Activated CD4-positive, CD25-positive, alpha-beta regulatory T cell treated with anti-CD3 and anti-CD28 coated beads, Interleukin-2, amount 50 U/mL, for 24 hours (primary cell): Measurements from ENCODE around the gene TPSD1.
"Not testable (repeated sequence)": the region's sequence is repeated elsewhere in the genome, so short reads cannot be mapped to it uniquely, and the experiment has no call there.

Experiments
- ATAC-seq, 2 donors: fragments of 150-1000 bp; cut with Tn5 transposase; one replicate each; pipeline ENCODE4 v1.10.0; 2021; ENCODE audit warnings: mild to moderate bottlenecking in 1 of 2, moderate library complexity in 1 of 2

TPSD1 gene

GRCh38 chr16:1220841-1221627 lies 34.8 kb upstream of the TPSD1 start:
- ATAC-seq = no peak

- no peak for ATAC-seq
Observed at GRCh38 chr16:1221628-1222552, 34.0 kb upstream of the TPSD1 start.

GRCh38 chr16:1222553-1223354 lies 33.1 kb upstream of the TPSD1 start:
- no peak for ATAC-seq

GRCh38 chr16:1223355-1224214 lies 32.3 kb upstream of the TPSD1 start:
- no peak for ATAC-seq

- ATAC-seq = no peak
Observed at GRCh38 chr16:1224558-1224957, 31.3 kb upstream of the TPSD1 start.

GRCh38 chr16:1225051-1225451 lies 30.8 kb upstream of the TPSD1 start, which contains the start of gene TPSG1:
Gene TPSG1 (minus strand): TSS chr16:1225268. CDS start chr16:1225252, 16 bp downstream.
- no peak for ATAC-seq

- not testable (repeated sequence) for ATAC-seq
Observed at GRCh38 chr16:1225728-1226311, 30.0 kb upstream of the TPSD1 start.

GRCh38 chr16:1226692-1227091 lies 29.2 kb upstream of the TPSD1 start:
- ATAC-seq = not testable (repeated sequence)

- ATAC-seq = not testable (repeated sequence)
Observed at GRCh38 chr16:1228227-1228626, 27.6 kb upstream of the TPSD1 start.

- not testable (repeated sequence) for ATAC-seq
Observed at GRCh38 chr16:1229476-1229875, 26.4 kb upstream of the TPSD1 start.

GRCh38 chr16:1230084-1230470 lies 25.8 kb upstream of the TPSD1 start, which contains the start of gene TPSB2:
Gene TPSB2 (minus strand): TSS chr16:1230184. CDS start chr16:1229951, 233 bp downstream.
- not testable (repeated sequence) for ATAC-seq

GRCh38 chr16:1230471-1231212 lies 25.2 kb upstream of the TPSD1 start:
- not testable (repeated sequence) for ATAC-seq

GRCh38 chr16:1231301-1231700 lies 24.6 kb upstream of the TPSD1 start:
- ATAC-seq = not testable (repeated sequence)

- peak in 1 of 2 donors; percentile 36 for ATAC-seq
Observed at GRCh38 chr16:1232049-1232748, 23.7 kb upstream of the TPSD1 start.

- ATAC-seq = peak; percentile 62 to 65
Observed at GRCh38 chr16:1236659-1237058, 19.2 kb upstream of the TPSD1 start.

GRCh38 chr16:1237990-1238389 lies 17.9 kb upstream of the TPSD1 start:
- no peak for ATAC-seq

GRCh38 chr16:1238909-1239308 lies 17.0 kb upstream of the TPSD1 start:
- not testable (repeated sequence) for ATAC-seq

- ATAC-seq = not testable (repeated sequence)
Observed at GRCh38 chr16:1239575-1239974, 16.3 kb upstream of the TPSD1 start.

GRCh38 chr16:1240436-1240835 lies 15.4 kb upstream of the TPSD1 start, which contains the start of gene TPSAB1:
Gene TPSAB1 (plus strand): TSS chr16:1240705. CDS start chr16:1240939, 234 bp downstream.
- not testable (repeated sequence) for ATAC-seq
